H1 (cell line): Measurements from ENCODE around the gene CACNA2D1. TPM values are rescaled to one million over a fixed set of nuclear protein-coding genes. Genes with fewer than 3 reads are reported as not detected.

Experiments
- CTCF ChIA-PET: fragments of 300-600 bp; sonication (Branson Sonifier 250); formaldehyde crosslinking; loops from one replicate; lab custom pipeline; 2021; ENCODE audit not compliant: partially characterized antibody; lab: Charles Lee
- POLR2A ChIA-PET: fragments of 300-600 bp; sonication (Branson Sonifier 250); formaldehyde crosslinking; loops from one replicate; lab custom pipeline; 2021; ENCODE audit warnings: inconsistent platforms; ENCODE audit not compliant: partially characterized antibody; lab: Charles Lee
- DNase-seq, 2 experiments: peaks; one replicate each; pipeline versions ENCODE4 v3.0.0 to v3.0.0-alpha.2; 2010 to 2022; ENCODE audit warnings: low spot score in 2 of 2, low read depth in 1 of 2, mixed read lengths in 1 of 2
- FAIRE-seq: peaks from 2 replicates; lab custom pipeline; 2011; peaks lifted over from hg19 to GRCh38; lab: Jason Lieb, UNC
- H2AFZ ChIP-seq: 2 replicates; pipeline ENCODE4 v1.8.1; 2012; ENCODE audit warnings: low read length, inconsistent platforms
- H2AK5ac ChIP-seq: 2 replicates; pipeline ENCODE4 v1.6.1; 2013; ENCODE audit warnings: low read depth, low read length
- H2BK120ac ChIP-seq: replicated peaks from 2 replicates; pipeline ENCODE3; 2013; ENCODE audit warnings: low read depth, low read length, inconsistent platforms
- H2BK12ac ChIP-seq: 2 replicates; pipeline ENCODE4 v1.6.1; 2013; ENCODE audit warnings: low read depth, low read length
- H2BK15ac ChIP-seq: 2 replicates; pipeline ENCODE4 v1.6.1; 2013; ENCODE audit warnings: low read length
- H2BK20ac ChIP-seq: 2 replicates; pipeline ENCODE4 v1.6.1; 2013; ENCODE audit warnings: low read length
- H2BK5ac ChIP-seq: 2 replicates; pipeline ENCODE4 v1.6.1; 2013; ENCODE audit warnings: low read depth, low read length
- H3K14ac ChIP-seq: 2 replicates; pipeline ENCODE4 v1.6.1; 2013; ENCODE audit warnings: inconsistent platforms; ENCODE audit not compliant: insufficient read length
- H3K18ac ChIP-seq: 2 replicates; pipeline ENCODE4 v1.6.1; 2013; ENCODE audit warnings: low read length; ENCODE audit errors: extremely low read depth
- H3K23ac ChIP-seq: 2 replicates; pipeline ENCODE4 v1.6.1; 2013; ENCODE audit warnings: inconsistent platforms; ENCODE audit not compliant: insufficient read length
- H3K23me2 ChIP-seq: 2 replicates; pipeline ENCODE4 v1.6.1; 2013; ENCODE audit warnings: low read depth, low read length
- H3K27ac ChIP-seq: 2 replicates; pipeline ENCODE4 v1.6.1; 2011; ENCODE audit warnings: low read depth, low read length, inconsistent platforms
- H3K27me3 ChIP-seq, 4 experiments: replicated peaks in 1 of 4; 1 replicate in 1 of 4; 2 replicates in 3 of 4; pipeline versions ENCODE4 v1.6.1 to v1.8.1; 2011 to 2013; ENCODE audit warnings: low read length in 3 of 4, mild to moderate bottlenecking in 3 of 4, inconsistent platforms in 2 of 4, mixed read lengths in 2 of 4, moderate library complexity in 1 of 4; ENCODE audit not compliant: control insufficient read depth in 3 of 4, insufficient read depth in 3 of 4; ENCODE audit errors: extremely low read depth in 1 of 4
- H3K36me3 ChIP-seq, 4 experiments: 2 replicates each; pipeline versions ENCODE4 v1.6.1 to v1.8.1; 2011 to 2013; ENCODE audit warnings: mild to moderate bottlenecking in 4 of 4, low read length in 3 of 4, moderate library complexity in 2 of 4, control low read depth in 1 of 4, inconsistent platforms in 1 of 4; ENCODE audit not compliant: insufficient read depth in 4 of 4, control insufficient read depth in 2 of 4
- H3K4ac ChIP-seq: replicated peaks from 2 replicates; pipeline ENCODE3; 2013; ENCODE audit warnings: low read length, low read depth, mixed read lengths, inconsistent platforms; ENCODE audit not compliant: insufficient read length
- H3K4me1 ChIP-seq, 4 experiments: replicated peaks in 1 of 4; 1 replicate in 1 of 4; 2 replicates in 3 of 4; pipeline versions ENCODE4 v1.6.1 to v1.8.1; 2011 to 2013; ENCODE audit warnings: low read length in 3 of 4, inconsistent platforms in 2 of 4, mixed read lengths in 1 of 4; ENCODE audit not compliant: insufficient read depth in 4 of 4, control insufficient read depth in 3 of 4
- H3K4me2 ChIP-seq, 2 experiments: 2 replicates each; pipeline versions ENCODE4 v1.6.1 to v1.8.1; 2011 to 2013; ENCODE audit warnings: low read depth in 2 of 2, low read length in 2 of 2, control low read depth in 1 of 2, inconsistent platforms in 1 of 2, mild to moderate bottlenecking in 1 of 2; ENCODE audit not compliant: insufficient read depth in 1 of 2
- H3K4me3 ChIP-seq, 4 experiments: fragments of 200-600, 300-600 bp in 1 of 4; sonication (generic), shearing (Covaris generic), sonication (Bioruptor Twin) in 1 of 4; 2 replicates each; pipeline versions ENCODE4 v1.5.1 to v1.8.1; 2011 to 2016; ENCODE audit warnings: low read length in 4 of 4, low read depth in 3 of 4, control low read depth in 2 of 4, inconsistent platforms in 2 of 4, mild to moderate bottlenecking in 2 of 4, mixed read lengths in 1 of 4, moderate library complexity in 1 of 4; ENCODE audit not compliant: insufficient read depth in 2 of 4; ENCODE audit errors: extremely low read depth in 1 of 4
- H3K56ac ChIP-seq: replicated peaks from 2 replicates; pipeline ENCODE3; 2013; ENCODE audit warnings: low read depth, mild to moderate bottlenecking, mixed read lengths, low read length, inconsistent platforms; ENCODE audit not compliant: insufficient read length
- H3K79me1 ChIP-seq: 2 replicates; pipeline ENCODE4 v1.6.1; 2013; ENCODE audit warnings: low read depth, low read length, control low read depth
- H3K79me2 ChIP-seq, 2 experiments: 2 replicates each; pipeline versions ENCODE4 v1.6.1 to v1.8.1; 2012 to 2013; ENCODE audit warnings: low read length in 2 of 2, mild to moderate bottlenecking in 2 of 2, inconsistent platforms in 1 of 2; ENCODE audit not compliant: insufficient read depth in 2 of 2, control insufficient read depth in 1 of 2
- H3K9ac ChIP-seq, 4 experiments: replicated peaks in 1 of 4; 1 replicate in 1 of 4; 2 replicates in 3 of 4; pipeline versions ENCODE4 v1.6.1 to v1.8.1; 2011 to 2013; ENCODE audit warnings: low read depth in 3 of 4, low read length in 3 of 4, control low read depth in 2 of 4, mild to moderate bottlenecking in 2 of 4, moderate library complexity in 2 of 4, inconsistent platforms in 1 of 4; ENCODE audit errors: extremely low read depth in 1 of 4
- H3K9me3 ChIP-seq, 2 experiments: 2 replicates each; pipeline versions ENCODE4 v1.6.1 to v1.8.1; 2012 to 2013; ENCODE audit warnings: mild to moderate bottlenecking in 2 of 2, moderate library complexity in 2 of 2, control low read depth in 1 of 2, inconsistent platforms in 1 of 2, low read depth in 1 of 2, low read length in 1 of 2, mixed read lengths in 1 of 2; ENCODE audit not compliant: insufficient read depth in 2 of 2
- H4K20me1 ChIP-seq, 2 experiments: replicated peaks in 1 of 2; 2 replicates each; pipeline versions ENCODE3 to v1.8.1; 2011 to 2013; ENCODE audit warnings: inconsistent platforms in 2 of 2, low read length in 2 of 2, mild to moderate bottlenecking in 1 of 2; ENCODE audit not compliant: insufficient read depth in 2 of 2, control insufficient read depth in 1 of 2
- H4K5ac ChIP-seq: 2 replicates; pipeline ENCODE4 v1.6.1; 2013; ENCODE audit warnings: low read length, low read depth, mixed read lengths, inconsistent platforms; ENCODE audit not compliant: insufficient read length
- H4K8ac ChIP-seq: 2 replicates; pipeline ENCODE4 v1.8.0; 2013; ENCODE audit warnings: mild to moderate bottlenecking, moderate library complexity, low read length, inconsistent platforms; ENCODE audit not compliant: insufficient read depth; ENCODE audit errors: extremely low read depth
- H4K91ac ChIP-seq: replicated peaks from 2 replicates; pipeline ENCODE3; 2013; ENCODE audit warnings: low read length, mixed read lengths, inconsistent platforms; ENCODE audit not compliant: insufficient read length
- CEBPB ChIP-seq: IDR thresholded peaks from 2 replicates; pipeline ENCODE4 v1.6.1; 2012; ENCODE audit warnings: low read depth, low read length
- EGR1 ChIP-seq: IDR thresholded peaks from 2 replicates; pipeline ENCODE4 v1.6.1; 2011; ENCODE audit warnings: low read depth, low read length, borderline replicate concordance
- HDAC6 ChIP-seq: IDR thresholded peaks from one replicate; pipeline ENCODE4 v1.7.1; 2012; ENCODE audit warnings: low read depth, mild to moderate bottlenecking, inconsistent platforms, low read length, moderate library complexity
- SIX5 ChIP-seq: IDR thresholded peaks from 2 replicates; pipeline ENCODE4 v1.6.1; 2011; ENCODE audit warnings: mild to moderate bottlenecking, low read depth, low read length
- SP4 ChIP-seq: IDR thresholded peaks from 2 replicates; pipeline ENCODE4 v1.6.1; 2012; ENCODE audit warnings: low read length, inconsistent platforms
- TEAD4 ChIP-seq: IDR thresholded peaks from 2 replicates; pipeline ENCODE4 v1.6.1; 2012; ENCODE audit warnings: low read depth, low read length, inconsistent platforms, mixed read lengths
- WGBS, 2 experiments: shearing (Covaris generic) in 1 of 2; methylation state at CpG; one replicate each; pipeline versions ENCODE4 v1.1.6 to v1.1.7; 2013 to 2015; ENCODE audit warnings: low lambda C conversion rate in 2 of 2, mixed read lengths in 2 of 2, inconsistent platforms in 1 of 2, low coverage in 1 of 2, missing lambda C conversion rate in 1 of 2; ENCODE audit not compliant: insufficient replicate concordance in 2 of 2, insufficient coverage in 1 of 2, insufficient read length in 1 of 2; ENCODE audit errors: extremely low coverage in 1 of 2, missing lambda C conversion rate in 1 of 2; 5-methylcytosine and 5-hydroxymethylcytosine counted together
- polyA plus RNA-seq, 7 experiments: library from polyadenylated mRNA; depleted of rRNA in 3 of 7; stranded (reverse) in 5 of 7; unstranded in 2 of 7; fragments of >200 nt in 5 of 7; fragments of 200-250 nt in 2 of 7; gene quantifications; 1 replicate in 5 of 7; 2 replicates in 1 of 7; 4 replicates in 1 of 7; pipeline versions ENCODE4 v1.2.1 to v1.2.3, GENCODE V29; 2011 to 2013; ENCODE audit warnings: missing spikeins in 2 of 7, mixed read lengths in 2 of 7
- total RNA-seq: library from RNA; stranded (reverse); fragmentation: NEBNext Ultra II Directional; extraction: Animal tissue kit (Norgen Biotek cat#: 25700); gene quantifications from 2 replicates; pipeline ENCODE4 v1.2.1, GENCODE V29; 2021

Gene CACNA2D1
- total and polyA plus RNA-seq, 2 of the 8 experiments (the other 6 are each of a cell fraction or from before 2014, with no cell fraction given) = 4.3 to 27.3 TPM

DNA sequence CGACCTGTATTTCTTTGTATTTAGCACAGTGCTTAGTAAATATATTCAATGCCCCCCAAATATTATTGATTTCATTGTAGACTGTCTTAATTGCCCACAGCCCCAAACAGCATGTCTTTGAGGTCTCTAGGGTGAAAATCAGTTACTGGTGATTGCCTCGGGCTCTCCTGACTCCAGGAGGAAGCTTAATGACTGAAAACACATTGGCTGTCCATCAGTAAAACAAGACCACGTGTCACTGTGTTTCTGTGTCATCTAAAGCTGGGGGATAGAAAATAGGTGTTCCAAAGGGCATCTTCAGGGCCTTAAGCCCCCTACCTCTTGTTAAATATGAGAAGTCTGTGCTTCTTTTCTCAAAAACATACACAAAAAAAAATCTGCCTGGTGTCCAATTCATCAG, 67.9 kb downstream of the CACNA2D1 start:
- no peak overlapping the region; a peak in 1 of 7 replicates for H3K9ac ChIP-seq
- no peaks in the 10 kb centered on the region for H3K36me3 ChIP-seq
- H2BK20ac ChIP-seq = no peak overlapping the region
- H4K20me1 ChIP-seq = no peaks in the 10 kb centered on the region
- no peak overlapping the region for H3K18ac ChIP-seq
- CTCF ChIA-PET = interaction anchor here (0.6 to 1.5 kb wide), 5 partner anchors 12 to 197 kb away, joined by 3 to 5 read pairs (median 3); no protein-coding TSS in a partner anchor
- H3K23me2 ChIP-seq = no peaks in the 10 kb centered on the region
- no peak overlapping the region for H3K14ac ChIP-seq
- H2AFZ ChIP-seq = no peak overlapping the region
- H4K5ac ChIP-seq = no peak overlapping the region
- FAIRE-seq (no peak), DNase-seq (no peak)
- POLR2A ChIA-PET = interaction anchor here (1.0 kb wide), 1 partner anchor 69 kb away, joined by 3 read pairs; no protein-coding TSS in a partner anchor
- no peak overlapping the region for H3K27ac ChIP-seq
- H3K4me2 ChIP-seq = no peak overlapping the region
- H3K4me3 ChIP-seq = no peak overlapping the region
- H2BK5ac ChIP-seq = no peak overlapping the region
- H2BK15ac ChIP-seq = no peak overlapping the region
- H4K91ac ChIP-seq = no peak overlapping the region
- no peak overlapping the region for H2BK120ac ChIP-seq
- peaks cover 3 to 8% (median 3%) of the 10 kb centered on the region in 4 experiments; a peak in 4 of 7 replicates for H3K4me1 ChIP-seq
- peaks cover 0 to 13% of the 10 kb centered on the region in 2 experiments; a peak in 2 of 4 replicates for H3K79me2 ChIP-seq
- TF ChIP-seq TEAD4 = no peak
- no peak for TF ChIP-seq SP4
- no peak for TF ChIP-seq SIX5
- TF ChIP-seq HDAC6 = no peak
- no peak for TF ChIP-seq CEBPB
- TF ChIP-seq EGR1 = no peak
- 79% methylated on average over 3 of the region's 3 CpGs; no CpG with 5 or more reads in 1 of the 2 experiments for WGBS, 2 experiments
- H3K56ac ChIP-seq = no peak overlapping the region
- no peaks in the 10 kb centered on the region for H3K79me1 ChIP-seq
- H3K4ac ChIP-seq = no peak overlapping the region
- H2AK5ac ChIP-seq = no peak overlapping the region
- H3K23ac ChIP-seq = no peak overlapping the region
- H2BK12ac ChIP-seq = no peak overlapping the region
- no peaks in the 10 kb centered on the region for H3K27me3 ChIP-seq
- H4K8ac ChIP-seq = no peak overlapping the region
- H3K9me3 ChIP-seq = no peaks in the 10 kb centered on the region
